GM23338 (cell line): ENCODE results near the gene TDRD1. TPM values are rescaled to one million over a fixed set of nuclear protein-coding genes. Genes with fewer than 3 reads are reported as not detected.

ENCODE experiments used
- ATAC-seq: fragments of 200-7000 bp; cut with Tn5 transposase; 3 replicates; pipeline ENCODE4 v1.9.1; 2020
- DNase-seq: peaks from one replicate; pipeline ENCODE4 v3.0.0-alpha.2; 2015; ENCODE audit warnings: low spot score
- H2AFZ ChIP-seq: fragments of 200-600 bp; sonication (generic); 2 replicates; pipeline ENCODE4 v1.8.0; 2016; ENCODE audit warnings: antibody characterized with exemption, mild to moderate bottlenecking, moderate library complexity
- H3F3A ChIP-seq: fragments of 200-600 bp; sonication (generic); replicated peaks from 2 replicates; pipeline ENCODE4 v1.8.0; 2017; ENCODE audit warnings: antibody characterized with exemption, mixed run types, low read depth
- H3K27ac ChIP-seq: fragments of 200-600 bp; sonication (generic); 2 replicates; pipeline ENCODE4 v1.6.1; 2016; ENCODE audit warnings: low read depth
- H3K27me3 ChIP-seq: fragments of 200-600 bp; sonication (generic); 2 replicates; pipeline ENCODE4 v1.8.0; 2016; ENCODE audit warnings: mild to moderate bottlenecking, mixed run types, moderate library complexity; ENCODE audit not compliant: insufficient read depth
- H3K36me3 ChIP-seq: fragments of 200-600 bp; sonication (generic); 2 replicates; pipeline ENCODE4 v1.8.0; 2016; ENCODE audit warnings: mild to moderate bottlenecking; ENCODE audit not compliant: insufficient read depth
- H3K4me1 ChIP-seq: fragments of 200-600 bp; sonication (generic); 2 replicates; pipeline ENCODE4 v1.8.0; 2016; ENCODE audit warnings: mild to moderate bottlenecking, moderate library complexity; ENCODE audit not compliant: insufficient read depth
- H3K4me2 ChIP-seq: fragments of 200-600 bp; sonication (generic); 2 replicates; pipeline ENCODE4 v1.7.1; 2017; ENCODE audit warnings: mixed run types
- H3K4me3 ChIP-seq: fragments of 200-600 bp; sonication (generic); 2 replicates; pipeline ENCODE4 v1.6.1; 2016; ENCODE audit warnings: mixed run types
- H3K79me2 ChIP-seq: fragments of 200-600 bp; sonication (generic); replicated peaks from 2 replicates; pipeline ENCODE4 v1.8.0; 2017; ENCODE audit warnings: mild to moderate bottlenecking; ENCODE audit not compliant: insufficient read depth
- H3K9me2 ChIP-seq: fragments of 200-600 bp; sonication (generic); 2 replicates; pipeline ENCODE4 v1.8.0; 2017; ENCODE audit not compliant: insufficient read depth
- H4K20me1 ChIP-seq: fragments of 200-600 bp; sonication (generic); replicated peaks from 2 replicates; pipeline ENCODE4 v1.8.0; 2017; ENCODE audit warnings: mild to moderate bottlenecking; ENCODE audit not compliant: insufficient read depth
- H3K27ac Mint-ChIP-seq: 2 replicates; pipeline ENCODE4 v1.8.0; 2020; ENCODE audit warnings: inconsistent platforms, mild to moderate bottlenecking, moderate library complexity, mixed read lengths
- H3K27me3 Mint-ChIP-seq: 3 replicates; pipeline ENCODE4 v1.8.0; 2022; ENCODE audit warnings: low read depth, mild to moderate bottlenecking, moderate library complexity, mixed read lengths, inconsistent platforms; ENCODE audit not compliant: insufficient read depth, poor library complexity
- H3K36me3 Mint-ChIP-seq: 3 replicates; pipeline ENCODE4 v1.8.0; 2021; ENCODE audit warnings: low read depth, mild to moderate bottlenecking, inconsistent platforms, moderate library complexity, mixed read lengths
- H3K4me1 Mint-ChIP-seq: 3 replicates; pipeline ENCODE4 v1.8.0; 2020; ENCODE audit warnings: mild to moderate bottlenecking, inconsistent platforms, mixed read lengths
- H3K4me3 Mint-ChIP-seq: 3 replicates; pipeline ENCODE4 v1.8.0; 2021; ENCODE audit warnings: moderate library complexity, mild to moderate bottlenecking, inconsistent platforms, mixed read lengths
- H3K9me3 Mint-ChIP-seq: 3 replicates; pipeline ENCODE4 v1.8.0; 2020; ENCODE audit warnings: moderate library complexity, mild to moderate bottlenecking, inconsistent platforms, mixed read lengths
- ETS1 ChIP-seq: IDR thresholded peaks from 2 replicates; pipeline ENCODE4 v1.6.1; 2016; ENCODE audit warnings: antibody characterized with exemption
- EZH2 ChIP-seq: fragments of 200-600 bp; sonication (generic); IDR thresholded peaks from one replicate; pipeline ENCODE4 v1.8.0; 2017; ENCODE audit warnings: antibody characterized with exemption, mild to moderate bottlenecking, low read depth; ENCODE audit not compliant: unreplicated experiment
- EZH2phosphoT487 ChIP-seq: fragments of 200-600 bp; sonication (generic); IDR thresholded peaks from one replicate; pipeline ENCODE4 v1.8.1; 2018; ENCODE audit warnings: antibody characterized with exemption; ENCODE audit not compliant: unreplicated experiment
- POLR2AphosphoS5 ChIP-seq: IDR thresholded peaks from 2 replicates; pipeline ENCODE4 v1.6.1; 2016; ENCODE audit warnings: antibody characterized with exemption, low read depth
- ZNF331 ChIP-seq: fragments of 250-450 bp; sonication (Bioruptor Pico); IDR thresholded peaks from 2 replicates; pipeline ENCODE4 v1.5.0; 2020; ENCODE audit warnings: low read depth, mild to moderate bottlenecking, moderate library complexity
- ZNF462 ChIP-seq: fragments of 250-450 bp; sonication (Bioruptor Pico); IDR thresholded peaks from 2 replicates; pipeline ENCODE4 v1.5.0; 2020; ENCODE audit warnings: mild to moderate bottlenecking, moderate library complexity
- polyA plus RNA-seq: library from polyadenylated mRNA; unstranded; fragments of >200 nt; fragmentation: Nextera tagmentation; extraction: Ambion mirVana; gene quantifications from 2 replicates; pipeline ENCODE4 v1.2.1, GENCODE V29; 2016
- total RNA-seq: library from RNA; depleted of rRNA; stranded (reverse); fragments of >200 nt; shearing (Covaris generic); gene quantifications from 2 replicates; pipeline ENCODE4 v1.2.3, GENCODE V29; 2014

Gene TDRD1
- total and polyA plus RNA-seq, 2 experiments from 2014 or later: 0.52 to 1.5 TPM

GRCh38 chr10:114151486-114151885 lies 27.7 kb upstream of the TDRD1 start:
- Histone ChIP-seq H3K27me3 (no peaks in the 10 kb centered on the region), H3K36me3 (peaks cover 10% of the 10 kb centered on the region), H4K20me1 (peaks cover 4% of the 10 kb centered on the region; the same call in 1 of the 2 replicates), H3K4me2 (no peak overlapping the region), H3K4me1 (no peaks in the 10 kb centered on the region), H3K4me3 (no peak overlapping the region), H3K79me2 (peaks cover 24% of the 10 kb centered on the region), H3K9me2 (no peaks in the 10 kb centered on the region), H2AFZ (no peak overlapping the region), H3F3A (no peaks in the 10 kb centered on the region), H3K27ac (no peak overlapping the region)
- no peak for TF ChIP-seq ZNF331 (CRISPR knock-in tag)
- no peak for TF ChIP-seq EZH2phosphoT487
- no peak for TF ChIP-seq ETS1
- no peak for TF ChIP-seq ZNF462 (CRISPR knock-in tag)
- TF ChIP-seq POLR2AphosphoS5: no peak
- peaks cover 3% of the 10 kb centered on the region; the same call in 1 of the 3 replicates for H3K4me1 Mint-ChIP-seq
- H3K27ac Mint-ChIP-seq: no peak overlapping the region
- peaks cover 14% of the 10 kb centered on the region; the same call in 2 of the 3 replicates for H3K36me3 Mint-ChIP-seq
- DNase-seq (no peak), ATAC-seq (no peak)
- H3K9me3 Mint-ChIP-seq: no peaks in the 10 kb centered on the region
- no peaks in the 10 kb centered on the region for H3K27me3 Mint-ChIP-seq
- no peak overlapping the region for H3K4me3 Mint-ChIP-seq

DNA sequence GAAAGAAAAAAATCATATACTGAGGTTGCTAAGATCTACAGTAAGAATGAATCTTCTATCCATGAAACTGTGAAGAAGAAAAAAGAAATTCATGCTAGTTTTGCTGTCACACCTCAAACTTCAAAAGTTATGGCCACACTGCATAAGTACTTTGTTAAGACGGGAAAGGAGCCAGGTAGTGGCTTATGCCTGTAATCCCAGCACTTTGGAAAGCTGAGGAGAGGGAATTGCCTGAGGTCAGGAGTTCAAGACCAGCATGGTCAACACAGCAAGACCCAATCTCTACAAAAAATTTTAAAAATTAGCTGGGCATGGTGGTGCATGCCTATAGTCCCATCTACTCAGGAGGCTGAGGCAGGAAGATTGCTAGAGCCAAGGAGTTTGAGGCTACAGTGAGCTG lies 27.3 kb upstream of the TDRD1 start:
- H3K36me3 ChIP-seq: peaks cover 10% of the 10 kb centered on the region
- DNase-seq: no peak
- no peak for TF ChIP-seq EZH2
- H4K20me1 ChIP-seq: peaks cover 4% of the 10 kb centered on the region; the same call in 1 of the 2 replicates
- H3K79me2 ChIP-seq: peaks cover 24% of the 10 kb centered on the region
- no peaks in the 10 kb centered on the region for H3K4me1 ChIP-seq
- H3K27ac ChIP-seq: no peak overlapping the region
- Mint-ChIP-seq H3K27me3 (no peaks in the 10 kb centered on the region), H3K27ac (no peak overlapping the region), H3K9me3 (no peaks in the 10 kb centered on the region), H3K4me1 (peaks cover 3% of the 10 kb centered on the region; the same call in 1 of the 3 replicates), H3K36me3 (peaks cover 14% of the 10 kb centered on the region; the same call in 2 of the 3 replicates), H3K4me3 (no peak overlapping the region)
- H3F3A ChIP-seq: no peaks in the 10 kb centered on the region
- H2AFZ ChIP-seq: no peak overlapping the region
- H3K9me2 ChIP-seq: no peaks in the 10 kb centered on the region
- H3K4me3 ChIP-seq: no peak overlapping the region
- ATAC-seq: no peak
- no peak overlapping the region for H3K4me2 ChIP-seq
- no peaks in the 10 kb centered on the region for H3K27me3 ChIP-seq
